Astrocyte of the spinal cord (primary cell): ENCODE results near the gene C22orf31.
A peak's percentile ranks its signal among the peaks of the same experiment; 100 is the strongest.

ENCODE experiments used
- DNase-seq: peaks from one replicate; pipeline ENCODE4 v3.0.0; 2011; ENCODE audit warnings: low read depth, low spot score
- H3K4me3 ChIP-seq: 2 replicates; pipeline ENCODE4 v1.5.1; 2011; ENCODE audit warnings: low read depth, mild to moderate bottlenecking, low read length, moderate library complexity
- CTCF ChIP-seq: IDR thresholded peaks from 2 replicates; pipeline ENCODE4 v1.5.1; 2012; ENCODE audit warnings: low read depth, mild to moderate bottlenecking, low read length, inconsistent platforms
- in situ Hi-C: cut with HindIII; loops from 2 replicates; pipeline ENCODE4 v1.10.0; 2017; ENCODE audit warnings: low sequenced_read_pairs

Gene C22orf31

GRCh38 chr22:29078036-29078868 lies 16.6 kb upstream of the C22orf31 start:
- in situ Hi-C loops = no loop called here
- no peak for DNase-seq
- no peak overlapping the region for H3K4me3 ChIP-seq
- no peak for TF ChIP-seq CTCF

- no peak for DNase-seq
- H3K4me3 ChIP-seq = no peak overlapping the region
- no peak for TF ChIP-seq CTCF
- in situ Hi-C loops = no loop called here
Measured at GRCh38 chr22:29074276-29074772, 12.7 kb upstream of the C22orf31 start.

GRCh38 chr22:29073618-29074275 lies 12.1 kb upstream of the C22orf31 start:
- TF ChIP-seq CTCF = no peak
- H3K4me3 ChIP-seq = peak overlapping the region; percentile 50
- DNase-seq = no peak
- in situ Hi-C loops = no loop called here

- no peak for TF ChIP-seq CTCF
- in situ Hi-C loops = no loop called here
- DNase-seq = no peak
- peak within 1 kb of the TSS; percentile 50 for H3K4me3 ChIP-seq
Measured at GRCh38 chr22:29072979-29073617, 11.5 kb upstream of the C22orf31 start, which contains the start of gene KREMEN1. KREMEN1 (plus strand) TSS chr22:29073035; CDS start chr22:29073131, 96 bp downstream.

- in situ Hi-C loops = no loop called here
- no peak for TF ChIP-seq CTCF
- peak; percentile 32 for DNase-seq
- peak overlapping the region; percentile 36 for H3K4me3 ChIP-seq
Measured at GRCh38 chr22:29072193-29072978, 10.8 kb upstream of the C22orf31 start.
